PC-3 (cell line): ENCODE measurements around the gene SLC25A21. TPM values are rescaled to one million over a fixed set of nuclear protein-coding genes. Genes with fewer than 3 reads are reported as not detected.
"Not testable (repeated sequence)": the region's sequence is repeated elsewhere in the genome, so short reads cannot be mapped to it uniquely, and the experiment has no call there.

Experiments
- ATAC-seq: fragments of 200-7000 bp; cut with Tn5 transposase; 2 replicates; pipeline ENCODE4 v1.9.1; 2020; ENCODE audit warnings: mild to moderate bottlenecking, moderate library complexity
- BruUV-seq: library from RNA; stranded (reverse); fragments of 400-500 nt; replicated peaks from 2 replicates; lab custom pipeline; 2021; lab: Mats Ljungman, UMichigan
- CTCF ChIA-PET: fragments of 300-600 bp; sonication (Branson Sonifier 250); formaldehyde crosslinking; loops from one replicate; lab custom pipeline; 2022; ENCODE audit warnings: antibody characterized with exemption; lab: Charles Lee
- POLR2A ChIA-PET: fragments of 300-600 bp; sonication (Branson Sonifier 250); formaldehyde crosslinking; loops from one replicate; lab custom pipeline; 2022; ENCODE audit warnings: antibody characterized with exemption; ENCODE audit not compliant: unreplicated experiment; lab: Charles Lee
- DNase-seq: peaks from one replicate; pipeline ENCODE4 v3.0.0-alpha.2; 2015
- H2AFZ ChIP-seq: fragments of 300-600 bp; sonication (generic); 2 replicates; pipeline ENCODE4 v1.6.0; 2016; ENCODE audit warnings: antibody characterized with exemption, low read length
- H3F3A ChIP-seq: fragments of 300-600 bp; sonication (generic); one replicate; pipeline ENCODE4 v1.6.0; 2017; ENCODE audit warnings: antibody characterized with exemption, low read length, control low read depth, mild to moderate bottlenecking; ENCODE audit not compliant: unreplicated experiment
- H3K27ac ChIP-seq: fragments of 300-600 bp; sonication (generic); 2 replicates; pipeline ENCODE4 v1.5.1; 2016; ENCODE audit warnings: mild to moderate bottlenecking, low read length
- H3K27me3 ChIP-seq: fragments of 300-600 bp; sonication (generic); 2 replicates; pipeline ENCODE4 v1.6.1; 2016; ENCODE audit warnings: low read length, mixed read lengths
- H3K36me3 ChIP-seq: fragments of 300-600 bp; sonication (generic); 2 replicates; pipeline ENCODE4 v1.6.1; 2016; ENCODE audit warnings: low read depth, mixed run types, low read length, mixed read lengths
- H3K4me1 ChIP-seq: fragments of 300-600 bp; sonication (generic); 2 replicates; pipeline ENCODE4 v1.5.1; 2016; ENCODE audit warnings: low read length; ENCODE audit not compliant: insufficient read depth
- H3K4me2 ChIP-seq: fragments of 300-600 bp; sonication (generic); 2 replicates; pipeline ENCODE4 v1.6.0; 2016; ENCODE audit warnings: low read length
- H3K4me3 ChIP-seq: fragments of 300-600 bp; sonication (generic); 2 replicates; pipeline ENCODE4 v1.5.1; 2016; ENCODE audit warnings: mild to moderate bottlenecking, low read length, mixed read lengths
- H3K79me2 ChIP-seq: fragments of 300-600 bp; sonication (generic); 2 replicates; pipeline ENCODE4 v1.6.1; 2017; ENCODE audit warnings: low read length, mixed read lengths
- H3K9ac ChIP-seq: fragments of 300-600 bp; sonication (generic); 2 replicates; pipeline ENCODE4 v1.6.0; 2016; ENCODE audit warnings: mild to moderate bottlenecking, low read length
- H3K9me2 ChIP-seq: fragments of 300-600 bp; sonication (generic); replicated peaks from 2 replicates; pipeline ENCODE4 v1.6.1; 2016; ENCODE audit warnings: mixed run types, low read length, mixed read lengths
- H3K9me3 ChIP-seq: fragments of 300-600 bp; sonication (generic); 2 replicates; pipeline ENCODE4 v1.6.1; 2016; ENCODE audit warnings: low read length, mixed read lengths
- H4K20me1 ChIP-seq: fragments of 300-600 bp; sonication (generic); 2 replicates; pipeline ENCODE4 v1.6.1; 2016; ENCODE audit warnings: low read length, mixed read lengths
- CTCF ChIP-seq: fragments of 300-600 bp; sonication (generic); conservative IDR thresholded peaks from 2 replicates; pipeline ENCODE4 v1.5.1; 2017; ENCODE audit warnings: antibody characterized with exemption, low read depth, mild to moderate bottlenecking, low read length
- EZH2 ChIP-seq: fragments of 300-600 bp; sonication (generic); IDR thresholded peaks from one replicate; pipeline ENCODE4 v1.6.1; 2017; ENCODE audit warnings: antibody characterized with exemption, mild to moderate bottlenecking, low read length; ENCODE audit not compliant: unreplicated experiment
- EZH2phosphoT487 ChIP-seq: fragments of 300-600 bp; sonication (generic); IDR thresholded peaks from 2 replicates; pipeline ENCODE4 v1.6.1; 2018; ENCODE audit warnings: mild to moderate bottlenecking, antibody characterized with exemption, low read length, borderline replicate concordance
- intact Hi-C: fragments of 100-400 bp; cut with micrococcal nuclease; formaldehyde crosslinking; loops from 2 replicates; pipeline ENCODE4 v1.9.0; 2023
- total RNA-seq: library from RNA; depleted of rRNA; stranded (reverse); fragments of >200 nt; gene quantifications from 2 replicates; pipeline ENCODE4 v1.2.3, GENCODE V29; 2014

SLC25A21 gene
- total RNA-seq, 1 experiment from 2014 or later, result 0.87 TPM

DNA sequence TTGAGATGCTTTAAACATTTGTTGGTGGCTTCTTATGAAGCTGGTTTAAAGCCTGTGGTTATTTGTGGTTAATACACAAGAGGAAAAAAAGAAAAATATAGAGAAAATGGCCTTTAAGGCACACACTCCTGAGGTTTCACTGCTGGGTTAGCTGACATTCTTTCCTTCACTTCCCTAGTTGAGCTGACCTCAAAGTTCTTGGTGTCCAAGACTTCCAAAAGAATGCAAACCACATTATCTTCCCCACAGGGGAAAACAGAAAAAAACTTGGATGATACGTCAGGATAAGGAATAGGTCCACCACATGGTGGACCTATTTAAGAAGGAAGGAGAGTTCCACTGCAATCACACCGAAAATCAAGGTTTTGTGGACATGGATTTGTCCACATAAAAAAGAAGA is 94.3 kb downstream of the SLC25A21 start:
- H2AFZ ChIP-seq, result no peak overlapping the region
- H3K4me1 ChIP-seq, result peaks cover 12% of the 10 kb centered on the region
- CTCF ChIA-PET, result interaction anchor here (0.6 kb wide), 1 partner anchor 29 kb away, joined by 3 read pairs; no protein-coding TSS in a partner anchor
- BruUV-seq, result no TSS peak
- H3K9me2 ChIP-seq, result no peaks in the 10 kb centered on the region
- DNase-seq, result no peak
- no peaks in the 10 kb centered on the region for H3K36me3 ChIP-seq
- no peak for ATAC-seq
- no peak overlapping the region for H3K9ac ChIP-seq
- no peak overlapping the region for H3K27ac ChIP-seq
- POLR2A ChIA-PET, result no interaction called here
- intact Hi-C loops, result no loop called here
- TF ChIP-seq EZH2phosphoT487, result no peak
- TF ChIP-seq CTCF, result no peak
- no peak for TF ChIP-seq EZH2
- no peak overlapping the region for H3K4me3 ChIP-seq
- no peaks in the 10 kb centered on the region for H3F3A ChIP-seq
- H3K9me3 ChIP-seq, result no peaks in the 10 kb centered on the region
- no peaks in the 10 kb centered on the region for H3K27me3 ChIP-seq
- H3K4me2 ChIP-seq, result no peak overlapping the region
- H3K79me2 ChIP-seq, result no peaks in the 10 kb centered on the region
- no peaks in the 10 kb centered on the region for H4K20me1 ChIP-seq

GRCh38 chr14:37074320-37074719 is 98.1 kb downstream of the SLC25A21 start:
- H2AFZ ChIP-seq, CTCF ChIA-PET: not testable (repeated sequence)

DNA sequence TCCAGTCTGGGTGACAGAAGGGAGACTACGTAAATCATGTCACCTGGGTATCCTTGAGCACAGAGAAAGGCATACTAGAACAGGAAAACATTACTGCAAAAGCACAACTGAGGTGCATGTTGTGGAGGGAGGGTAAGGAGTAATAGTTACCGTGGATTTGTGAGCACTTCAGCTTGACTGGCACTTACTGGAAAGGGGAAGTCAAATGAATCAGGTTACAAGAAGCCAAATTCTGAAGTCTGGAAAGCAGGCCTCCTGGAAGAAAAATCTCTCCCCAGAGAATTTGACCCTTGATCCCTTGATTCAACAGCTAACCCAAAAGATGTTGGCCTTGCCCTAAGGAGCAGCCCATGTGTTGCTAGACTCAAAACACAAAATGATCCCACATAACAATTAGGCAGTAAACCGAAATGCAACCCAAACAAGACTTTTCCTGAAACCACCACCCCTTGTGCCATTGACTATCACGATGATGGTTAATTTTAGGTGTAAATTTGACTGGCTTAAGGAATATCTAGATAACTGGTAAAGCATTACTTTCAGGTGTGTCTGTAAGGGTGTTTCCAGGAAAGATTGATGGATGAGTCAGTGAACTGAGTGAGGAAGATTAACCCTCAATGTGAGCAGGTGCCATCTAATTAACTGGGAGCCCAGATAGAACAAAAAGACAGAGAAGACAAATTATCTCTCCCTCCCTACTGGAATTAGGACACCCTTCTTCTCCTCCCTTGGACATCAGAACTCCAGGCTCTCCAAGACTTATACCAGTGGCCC is 108.8 kb downstream of the SLC25A21 start:
- POLR2A ChIA-PET, result no interaction called here
- DNase-seq (no peak), ATAC-seq (no peak)
- no peak overlapping the region for H3K27ac ChIP-seq
- H3K9me3 ChIP-seq, result no peaks in the 10 kb centered on the region
- no peaks in the 10 kb centered on the region for H3K9me2 ChIP-seq
- no peaks in the 10 kb centered on the region for H3K4me1 ChIP-seq
- TF ChIP-seq CTCF, result no peak
- no peak for TF ChIP-seq EZH2
- no peaks in the 10 kb centered on the region for H3K36me3 ChIP-seq
- H3K9ac ChIP-seq, result no peak overlapping the region
- no peaks in the 10 kb centered on the region for H4K20me1 ChIP-seq
- no peak overlapping the region for H3K4me3 ChIP-seq
- BruUV-seq, result no TSS peak
- H2AFZ ChIP-seq, result no peak overlapping the region
- no peaks in the 10 kb centered on the region for H3K27me3 ChIP-seq
- no peak overlapping the region for H3K4me2 ChIP-seq
- intact Hi-C loops, result no loop called here
- no peaks in the 10 kb centered on the region for H3K79me2 ChIP-seq
- H3F3A ChIP-seq, result no peaks in the 10 kb centered on the region
- CTCF ChIA-PET, result no interaction called here

More at GRCh38 chr14:37074320-37074719, 98.1 kb downstream of the SLC25A21 start:
- H3K9me3 ChIP-seq, ATAC-seq, H3F3A ChIP-seq, H3K9ac ChIP-seq, H3K4me2 ChIP-seq, H3K9me2 ChIP-seq, H3K79me2 ChIP-seq, H3K36me3 ChIP-seq, H3K4me3 ChIP-seq, H4K20me1 ChIP-seq, POLR2A ChIA-PET, H3K27ac ChIP-seq, H3K27me3 ChIP-seq, BruUV-seq, intact Hi-C loops: not testable (repeated sequence)
- H3K4me1 ChIP-seq, result peaks cover 10% of the 10 kb centered on the region; the same call in 1 of the 2 replicates
- peak; percentile 23 for DNase-seq
